ENCODE results near the gene SOS2.
A peak's percentile ranks its signal among the peaks of the same experiment; 100 is the strongest.

SOS2 gene

GRCh38 chr14:50231475-50232275, at the start of gene SOS2:
Gene SOS2 (minus strand): TSS chr14:50231578. CDS start chr14:50231283, 295 bp downstream.
- DNase-seq (ENCODE audit: low read depth) = peak; percentile 29

- no peak for DNase-seq (ENCODE audit: low read depth)
Measured at GRCh38 chr14:50272498-50272897, 41.1 kb upstream of the SOS2 start.

GRCh38 chr14:50270932-50271331, 39.6 kb upstream of the SOS2 start:
- no peak for DNase-seq (ENCODE audit: low read depth)

- no peak for DNase-seq (ENCODE audit: low read depth)
Measured at GRCh38 chr14:50265029-50265428, 33.7 kb upstream of the SOS2 start.

GRCh38 chr14:50263321-50263720, 31.9 kb upstream of the SOS2 start:
- DNase-seq (ENCODE audit: low read depth) = no peak

GRCh38 chr14:50262865-50263264, 31.5 kb upstream of the SOS2 start:
- DNase-seq (ENCODE audit: low read depth) = no peak

- peak; percentile 8 for DNase-seq (ENCODE audit: low read depth)
Measured at GRCh38 chr14:50260511-50260910, 29.1 kb upstream of the SOS2 start.

GRCh38 chr14:50260072-50260471, 28.7 kb upstream of the SOS2 start:
- DNase-seq (ENCODE audit: low read depth) = no peak

GRCh38 chr14:50257732-50258131, 26.4 kb upstream of the SOS2 start:
- DNase-seq (ENCODE audit: low read depth) = no peak

- DNase-seq (ENCODE audit: low read depth) = no peak
Measured at GRCh38 chr14:50254248-50254647, 22.9 kb upstream of the SOS2 start.

- DNase-seq (ENCODE audit: low read depth) = no peak
Measured at GRCh38 chr14:50249136-50249775, 17.9 kb upstream of the SOS2 start.

GRCh38 chr14:50247245-50247644, 15.9 kb upstream of the SOS2 start:
- DNase-seq (ENCODE audit: low read depth) = no peak

- no peak for DNase-seq (ENCODE audit: low read depth)
Measured at GRCh38 chr14:50242566-50243310, 11.4 kb upstream of the SOS2 start.

GRCh38 chr14:50242096-50242495, 10.7 kb upstream of the SOS2 start:
- no peak for DNase-seq (ENCODE audit: low read depth)

GRCh38 chr14:50237427-50237826, 6.0 kb upstream of the SOS2 start:
- no peak for DNase-seq (ENCODE audit: low read depth)

GRCh38 chr14:50233951-50234250, 2.5 kb upstream of the SOS2 start:
- DNase-seq (ENCODE audit: low read depth) = no peak

- no peak for DNase-seq (ENCODE audit: low read depth)
Measured at GRCh38 chr14:50233166-50233950, 2.0 kb upstream of the SOS2 start.

GRCh38 chr14:50232276-50232642, 881 bp upstream of the SOS2 start:
- DNase-seq (ENCODE audit: low read depth) = no peak

GRCh38 chr14:50230701-50231474, 490 bp downstream of the SOS2 start:
- DNase-seq (ENCODE audit: low read depth) = peak; percentile 27

- DNase-seq (ENCODE audit: low read depth) = no peak
Measured at GRCh38 chr14:50230401-50230700, 1.0 kb downstream of the SOS2 start.

- no peak for DNase-seq (ENCODE audit: low read depth)
Measured at GRCh38 chr14:50229681-50230080, 1.7 kb downstream of the SOS2 start.

- no peak for DNase-seq (ENCODE audit: low read depth)
Measured at GRCh38 chr14:50228313-50228712, 3.1 kb downstream of the SOS2 start.
